Neural progenitor cell (in vitro differentiated cells): ENCODE measurements around the gene ACLY. TPM values are rescaled to one million over a fixed set of nuclear protein-coding genes. Genes with fewer than 3 reads are reported as not detected.
A peak's percentile ranks its signal among the peaks of the same experiment; 100 is the strongest.

ENCODE experiments used
- DNase-seq: peaks from one replicate; pipeline ENCODE4 v3.0.0-alpha.2; 2016; ENCODE audit warnings: low spot score
- H2AFZ ChIP-seq: fragments of 200-600 bp; sonication (generic); replicated peaks from 2 replicates; pipeline ENCODE4 v1.6.1; 2016; ENCODE audit warnings: antibody characterized with exemption
- H3F3A ChIP-seq: fragments of 200-600 bp; sonication (generic); 2 replicates; pipeline ENCODE4 v1.6.1; 2016; ENCODE audit warnings: antibody characterized with exemption, low read depth
- H3K27ac ChIP-seq: fragments of 200-600 bp; sonication (generic); 2 replicates; pipeline ENCODE4 v1.5.1; 2016; ENCODE audit warnings: mild to moderate bottlenecking
- H3K27me3 ChIP-seq: fragments of 200-600 bp; sonication (generic); 2 replicates; pipeline ENCODE4 v1.6.1; 2016; ENCODE audit warnings: mild to moderate bottlenecking, moderate library complexity
- H3K36me3 ChIP-seq: fragments of 200-600 bp; sonication (generic); 2 replicates; pipeline ENCODE4 v1.5.1; 2016
- H3K4me1 ChIP-seq: fragments of 200-600 bp; sonication (generic); 2 replicates; pipeline ENCODE4 v1.6.1; 2016; ENCODE audit warnings: mixed run types
- H3K4me2 ChIP-seq: fragments of 200-600 bp; sonication (generic); 2 replicates; pipeline ENCODE4 v1.6.1; 2016
- H3K4me3 ChIP-seq: fragments of 200-600 bp; sonication (generic); 2 replicates; pipeline ENCODE4 v1.5.1; 2016
- H3K79me2 ChIP-seq: fragments of 200-600 bp; sonication (generic); 2 replicates; pipeline ENCODE4 v1.6.1; 2016; ENCODE audit warnings: low read depth
- H3K9ac ChIP-seq: fragments of 200-600 bp; sonication (generic); 2 replicates; pipeline ENCODE4 v1.6.1; 2016
- H3K9me3 ChIP-seq: fragments of 200-600 bp; sonication (generic); 2 replicates; pipeline ENCODE4 v1.5.1; 2016; ENCODE audit warnings: low read depth
- H4K20me1 ChIP-seq: fragments of 200-600 bp; sonication (generic); 2 replicates; pipeline ENCODE4 v1.6.1; 2016; ENCODE audit warnings: low read depth
- H3K27ac Mint-ChIP-seq: 3 replicates; pipeline ENCODE4 v1.8.0; 2021; ENCODE audit warnings: mixed read lengths
- H3K27me3 Mint-ChIP-seq: 2 replicates; pipeline ENCODE4 v1.8.0; 2022; ENCODE audit warnings: low read depth, mild to moderate bottlenecking, inconsistent platforms, moderate library complexity, mixed read lengths; ENCODE audit not compliant: insufficient read depth
- H3K36me3 Mint-ChIP-seq: 3 replicates; pipeline ENCODE4 v1.8.0; 2021; ENCODE audit warnings: mixed read lengths
- H3K4me1 Mint-ChIP-seq: 3 replicates; pipeline ENCODE4 v1.8.0; 2021; ENCODE audit warnings: mixed read lengths
- H3K4me3 Mint-ChIP-seq: 3 replicates; pipeline ENCODE4 v1.8.0; 2021; ENCODE audit warnings: mild to moderate bottlenecking, moderate library complexity, mixed read lengths
- H3K9me3 Mint-ChIP-seq: 3 replicates; pipeline ENCODE4 v1.8.0; 2020; ENCODE audit warnings: mixed read lengths
- EZH2 ChIP-seq: fragments of 200-600 bp; sonication (generic); IDR thresholded peaks from 2 replicates; pipeline ENCODE4 v1.6.1; 2017; ENCODE audit warnings: antibody characterized with exemption, mild to moderate bottlenecking, moderate library complexity
- EZH2phosphoT487 ChIP-seq: fragments of 200-600 bp; sonication (generic); IDR thresholded peaks from 2 replicates; pipeline ENCODE4 v1.6.1; 2017; ENCODE audit warnings: antibody characterized with exemption
- total RNA-seq: library from RNA; depleted of rRNA; stranded (reverse); fragments of >200 nt; gene quantifications from 2 replicates; pipeline ENCODE4 v1.2.3, GENCODE V29; 2015; ENCODE audit warnings: low replicate concordance
- TF ChIP-seq, protein P1 (sequence below): fragments of 200-600 bp; sonication (generic); IDR thresholded peaks from 2 replicates; pipeline ENCODE4 v1.5.1; 2017; ENCODE audit warnings: antibody characterized with exemption, mild to moderate bottlenecking

The ACLY gene
- total RNA-seq, 1 donor from 2014 or later: 221 TPM

DNA sequence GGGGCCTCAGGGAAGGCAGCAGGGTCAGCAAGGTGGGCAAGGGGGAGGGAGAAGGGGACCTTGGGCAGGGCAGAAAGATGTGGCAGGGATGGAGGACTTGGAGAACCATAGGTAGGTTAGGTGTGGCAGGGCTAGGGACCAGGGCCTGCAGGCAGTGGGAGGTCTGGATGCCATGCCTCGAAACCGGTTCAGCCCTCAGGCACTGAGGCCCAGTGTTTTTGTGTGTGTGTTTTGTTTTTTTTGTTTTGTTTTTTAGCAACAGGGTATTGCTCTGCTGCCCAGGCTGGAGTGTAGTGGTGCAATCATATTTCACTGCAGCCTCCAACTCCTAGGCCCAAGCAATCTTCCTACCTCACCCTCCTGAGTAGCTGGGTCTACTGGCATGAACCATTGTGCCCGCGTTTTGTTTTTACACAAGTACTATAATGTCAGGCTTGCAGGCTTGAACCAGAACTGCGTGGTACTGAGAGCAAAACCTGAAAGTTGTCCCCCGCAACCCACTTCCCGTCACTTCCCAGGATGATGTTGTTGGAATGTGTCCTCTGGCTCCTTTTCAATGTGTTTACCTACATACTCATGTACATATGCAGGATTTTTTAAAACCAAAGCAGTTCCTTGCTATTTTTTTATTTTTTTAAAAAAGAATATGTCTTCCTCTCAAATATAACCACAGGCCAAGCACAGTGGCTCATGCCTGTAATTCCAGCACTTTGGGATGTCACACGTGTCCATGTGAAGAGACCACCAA is 24.0 kb upstream of the ACLY start:
- peak overlapping the region; percentile 13 for H3K27ac Mint-ChIP-seq
- Histone ChIP-seq H4K20me1 (no peaks in the 10 kb centered on the region), H3K4me2 (no peak overlapping the region)

DNA sequence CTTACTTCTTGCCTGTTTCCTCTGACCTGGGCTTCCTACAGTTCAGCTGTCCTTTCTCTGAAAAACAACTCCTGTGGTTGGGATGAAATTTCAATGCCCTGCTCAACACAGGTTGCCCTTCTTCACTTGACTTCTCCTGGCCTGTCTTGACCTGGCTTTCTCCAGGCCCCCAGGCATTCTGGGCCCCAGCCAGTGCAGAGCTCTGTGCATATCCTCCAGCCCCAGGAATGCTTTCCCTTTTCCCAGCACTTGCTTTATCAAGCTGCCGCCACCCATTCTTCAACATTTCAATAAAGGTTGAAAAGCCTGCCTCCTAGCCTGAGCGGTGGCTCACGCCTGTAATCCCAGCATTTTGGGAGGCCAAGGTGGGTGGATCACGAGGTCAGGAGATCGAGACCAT is 22.4 kb upstream of the ACLY start:
- Histone ChIP-seq H3K4me2 (no peak overlapping the region), H3K36me3 (no peaks in the 10 kb centered on the region), H3K27me3 (no peaks in the 10 kb centered on the region), H3K9ac (no peak overlapping the region), H3K4me1 (no peaks in the 10 kb centered on the region), H3K4me3 (no peak overlapping the region), H3K9me3 (no peaks in the 10 kb centered on the region), H3K79me2 (no peaks in the 10 kb centered on the region), H2AFZ (no peak overlapping the region), H3K27ac (no peak overlapping the region), H4K20me1 (no peaks in the 10 kb centered on the region), H3F3A (no peaks in the 10 kb centered on the region)
- DNase-seq: no peak
- Mint-ChIP-seq H3K36me3 (peaks cover 3% of the 10 kb centered on the region), H3K27me3 (no peaks in the 10 kb centered on the region), H3K4me3 (peak overlapping the region; percentile 19), H3K27ac (no peak overlapping the region), H3K4me1 (peaks cover 8% of the 10 kb centered on the region), H3K9me3 (no peaks in the 10 kb centered on the region)
- TF ChIP-seq, protein P1, sequence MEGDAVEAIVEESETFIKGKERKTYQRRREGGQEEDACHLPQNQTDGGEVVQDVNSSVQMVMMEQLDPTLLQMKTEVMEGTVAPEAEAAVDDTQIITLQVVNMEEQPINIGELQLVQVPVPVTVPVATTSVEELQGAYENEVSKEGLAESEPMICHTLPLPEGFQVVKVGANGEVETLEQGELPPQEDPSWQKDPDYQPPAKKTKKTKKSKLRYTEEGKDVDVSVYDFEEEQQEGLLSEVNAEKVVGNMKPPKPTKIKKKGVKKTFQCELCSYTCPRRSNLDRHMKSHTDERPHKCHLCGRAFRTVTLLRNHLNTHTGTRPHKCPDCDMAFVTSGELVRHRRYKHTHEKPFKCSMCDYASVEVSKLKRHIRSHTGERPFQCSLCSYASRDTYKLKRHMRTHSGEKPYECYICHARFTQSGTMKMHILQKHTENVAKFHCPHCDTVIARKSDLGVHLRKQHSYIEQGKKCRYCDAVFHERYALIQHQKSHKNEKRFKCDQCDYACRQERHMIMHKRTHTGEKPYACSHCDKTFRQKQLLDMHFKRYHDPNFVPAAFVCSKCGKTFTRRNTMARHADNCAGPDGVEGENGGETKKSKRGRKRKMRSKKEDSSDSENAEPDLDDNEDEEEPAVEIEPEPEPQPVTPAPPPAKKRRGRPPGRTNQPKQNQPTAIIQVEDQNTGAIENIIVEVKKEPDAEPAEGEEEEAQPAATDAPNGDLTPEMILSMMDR: no peak
- no peak for TF ChIP-seq EZH2phosphoT487
- TF ChIP-seq EZH2: no peak

More for the DNA sequence above, 24.0 kb upstream of the ACLY start:
- no peaks in the 10 kb centered on the region for H3K27me3 Mint-ChIP-seq
- Histone ChIP-seq H3K4me3 (no peak overlapping the region), H2AFZ (no peak overlapping the region), H3K4me1 (no peaks in the 10 kb centered on the region), H3K9ac (no peak overlapping the region), H3F3A (no peaks in the 10 kb centered on the region), H3K9me3 (no peaks in the 10 kb centered on the region), H3K27ac (no peak overlapping the region), H3K36me3 (no peaks in the 10 kb centered on the region), H3K79me2 (no peaks in the 10 kb centered on the region), H3K27me3 (no peaks in the 10 kb centered on the region)
- peaks cover 3% of the 10 kb centered on the region for H3K36me3 Mint-ChIP-seq
- DNase-seq: no peak
- no peaks in the 10 kb centered on the region for H3K9me3 Mint-ChIP-seq
- peaks cover 8% of the 10 kb centered on the region for H3K4me1 Mint-ChIP-seq
- TF ChIP-seq EZH2: no peak
- TF ChIP-seq, protein P1: no peak
- TF ChIP-seq EZH2phosphoT487: no peak
- H3K4me3 Mint-ChIP-seq: no peak overlapping the region

DNA sequence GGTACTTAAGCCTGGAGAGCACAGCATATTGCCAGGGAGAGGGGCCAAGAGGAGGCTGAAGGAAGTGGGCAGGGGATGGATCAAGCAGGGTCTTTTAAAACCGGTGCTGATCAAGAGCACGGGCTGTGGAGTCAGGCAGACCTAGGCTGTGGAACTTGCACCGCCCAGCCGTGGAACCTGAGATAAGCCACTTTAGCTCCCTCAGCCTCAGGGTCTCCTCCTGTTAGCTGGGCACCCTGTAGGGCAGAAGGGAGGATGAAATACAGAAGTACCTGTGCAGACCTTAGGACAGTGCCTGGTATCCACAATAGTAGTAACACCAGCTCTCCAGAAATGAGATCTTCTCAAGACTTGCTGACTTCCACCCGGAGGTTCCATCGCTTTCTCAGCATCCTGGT is 20.9 kb upstream of the ACLY start:
- H2AFZ ChIP-seq: no peak overlapping the region
- TF ChIP-seq EZH2 (no peak), EZH2phosphoT487 (no peak)
- TF ChIP-seq, protein P1: no peak
- H3K36me3 ChIP-seq: no peaks in the 10 kb centered on the region
- no peak overlapping the region for H3K4me3 Mint-ChIP-seq
- H3F3A ChIP-seq: no peaks in the 10 kb centered on the region
- H3K4me3 ChIP-seq: no peak overlapping the region
- H4K20me1 ChIP-seq: no peaks in the 10 kb centered on the region
- no peaks in the 10 kb centered on the region for H3K27me3 ChIP-seq
- no peak overlapping the region for H3K27ac ChIP-seq
- no peak for DNase-seq
- no peak overlapping the region for H3K4me2 ChIP-seq
- no peaks in the 10 kb centered on the region for H3K9me3 Mint-ChIP-seq
- no peaks in the 10 kb centered on the region for H3K9me3 ChIP-seq
- H3K79me2 ChIP-seq: no peaks in the 10 kb centered on the region
- H3K27ac Mint-ChIP-seq: no peak overlapping the region
- H3K36me3 Mint-ChIP-seq: peaks cover 6% of the 10 kb centered on the region
- H3K4me1 ChIP-seq: no peaks in the 10 kb centered on the region
- peaks cover 8% of the 10 kb centered on the region for H3K4me1 Mint-ChIP-seq
- no peak overlapping the region for H3K9ac ChIP-seq
- no peaks in the 10 kb centered on the region for H3K27me3 Mint-ChIP-seq
